OCI-LY7 (cell line): Measurements from ENCODE around the gene BEAN1. TPM values are rescaled to one million over a fixed set of nuclear protein-coding genes. Genes with fewer than 3 reads are reported as not detected.

ENCODE experiments used
- BruUV-seq: library from RNA; stranded (reverse); fragments of 400-500 nt; replicated peaks from 2 replicates; lab custom pipeline; 2021; lab: Mats Ljungman, UMichigan
- CTCF ChIA-PET: fragments of 300-600 bp; sonication (Branson Sonifier 250); formaldehyde crosslinking; loops from one replicate; lab custom pipeline; 2022; ENCODE audit warnings: antibody characterized with exemption; ENCODE audit not compliant: unreplicated experiment; lab: Charles Lee
- POLR2A ChIA-PET: fragments of 300-600 bp; sonication (Branson Sonifier 250); formaldehyde crosslinking; loops from one replicate; lab custom pipeline; 2022; ENCODE audit warnings: antibody characterized with exemption; lab: Charles Lee
- DNase-seq: peaks from one replicate; pipeline ENCODE4 v3.0.0-alpha.2; 2015; ENCODE audit warnings: low spot score
- H2AFZ ChIP-seq: fragments of 200-600 bp; sonication (generic), shearing (Covaris generic); 2 replicates; pipeline ENCODE4 v1.6.1; 2014; ENCODE audit warnings: mild to moderate bottlenecking, antibody characterized with exemption, low read length, moderate library complexity
- H3K27ac ChIP-seq: fragments of 200-600 bp; sonication (generic); 2 replicates; pipeline ENCODE4 v1.5.1; 2014; ENCODE audit warnings: mixed run types, low read depth, mild to moderate bottlenecking, moderate library complexity, low read length, inconsistent platforms; ENCODE audit not compliant: poor library complexity, severe bottlenecking
- H3K36me3 ChIP-seq: fragments of 200-600 bp; sonication (generic); 2 replicates; pipeline ENCODE4 v1.6.1; 2014; ENCODE audit warnings: mild to moderate bottlenecking, antibody characterized with exemption, low read length, moderate library complexity, mixed read lengths; ENCODE audit not compliant: insufficient read depth
- H3K4me1 ChIP-seq: fragments of 200-600 bp; sonication (generic); 2 replicates; pipeline ENCODE4 v1.5.1; 2014; ENCODE audit warnings: mild to moderate bottlenecking, low read length; ENCODE audit not compliant: insufficient read depth, poor library complexity, severe bottlenecking
- H3K4me2 ChIP-seq: fragments of 200-600 bp; sonication (generic); 2 replicates; pipeline ENCODE4 v1.6.1; 2014; ENCODE audit warnings: mild to moderate bottlenecking, low read length
- H3K4me3 ChIP-seq: fragments of 200-600 bp; sonication (generic); 2 replicates; pipeline ENCODE4 v1.5.1; 2014; ENCODE audit warnings: mild to moderate bottlenecking, low read depth, low read length; ENCODE audit not compliant: poor library complexity, severe bottlenecking
- H3K79me2 ChIP-seq: fragments of 200-600 bp; sonication (generic); 2 replicates; pipeline ENCODE4 v1.6.1; 2016; ENCODE audit warnings: low read depth, mild to moderate bottlenecking, low read length, moderate library complexity, mixed read lengths; ENCODE audit not compliant: insufficient read depth
- H3K9me2 ChIP-seq: fragments of 200-600 bp; sonication (generic); 2 replicates; pipeline ENCODE4 v1.6.1; 2016; ENCODE audit warnings: mild to moderate bottlenecking, low read length, mixed read lengths; ENCODE audit not compliant: insufficient read depth
- H3K9me3 ChIP-seq: fragments of 200-600 bp; sonication (generic); 2 replicates; pipeline ENCODE4 v1.6.1; 2014; ENCODE audit warnings: mild to moderate bottlenecking, mixed run types, low read length, mixed read lengths
- H4K20me1 ChIP-seq: fragments of 200-600 bp; sonication (generic); 2 replicates; pipeline ENCODE4 v1.6.1; 2014; ENCODE audit warnings: mild to moderate bottlenecking, antibody characterized with exemption, low read length, moderate library complexity, mixed read lengths; ENCODE audit not compliant: insufficient read depth
- CTCF ChIP-seq: fragments of 200-600 bp; sonication (generic); conservative IDR thresholded peaks from 2 replicates; pipeline ENCODE4 v1.5.1; 2014; ENCODE audit warnings: mild to moderate bottlenecking, antibody characterized with exemption, low read length, moderate library complexity, mixed read lengths
- EZH2phosphoT487 ChIP-seq: fragments of 200-600 bp; sonication (generic); IDR thresholded peaks from 2 replicates; pipeline ENCODE4 v1.6.1; 2018; ENCODE audit warnings: low read depth, borderline replicate concordance, mild to moderate bottlenecking, mixed run types, antibody characterized with exemption, low read length, moderate library complexity, mixed read lengths
- intact Hi-C: fragments of 100-400 bp; cut with micrococcal nuclease; formaldehyde crosslinking; loops from one replicate; pipeline ENCODE4 v1.10.0; 2022; ENCODE audit not compliant: unreplicated experiment
- total RNA-seq, 2 experiments: library from RNA; depleted of rRNA in 1 of 2; stranded (reverse); fragments of >200 nt in 1 of 2; shearing (Covaris generic) in 1 of 2; gene quantifications; 2 replicates each; pipeline ENCODE4 v1.2.3, GENCODE V29; 2014 to 2022

The BEAN1 gene
- total RNA-seq, 2 experiments from 2014 or later = 0.13 TPM; not detected in 1

GRCh38 chr16:66443269-66443652 is 16.2 kb downstream of the BEAN1 start:
- Histone ChIP-seq H3K9me2 (no peaks in the 10 kb centered on the region), H3K36me3 (no peaks in the 10 kb centered on the region), H4K20me1 (no peaks in the 10 kb centered on the region), H3K27ac (no peak overlapping the region), H3K4me2 (no peak overlapping the region), H3K79me2 (no peaks in the 10 kb centered on the region), H3K4me1 (no peaks in the 10 kb centered on the region), H3K9me3 (no peaks in the 10 kb centered on the region), H3K4me3 (no peak overlapping the region), H2AFZ (no peak overlapping the region)
- intact Hi-C loops = no loop called here
- no peak for TF ChIP-seq CTCF
- no peak for TF ChIP-seq EZH2phosphoT487
- no TSS peak for BruUV-seq
- no peak for DNase-seq
- ChIA-PET CTCF (interaction anchor here (0.6 to 0.7 kb wide), 2 partner anchors 12 to 86 kb away, joined by 3 read pairs; no protein-coding TSS in a partner anchor), POLR2A (interaction anchor here (0.6 kb wide), 1 partner anchor 79 kb away, joined by 3 read pairs; no protein-coding TSS in a partner anchor)

- BruUV-seq = no TSS peak
- H3K4me1 ChIP-seq = no peaks in the 10 kb centered on the region
- DNase-seq = no peak
- TF ChIP-seq CTCF = no peak
- no peak for TF ChIP-seq EZH2phosphoT487
- ChIA-PET CTCF (interaction anchor here (0.6 to 0.7 kb wide), 2 partner anchors 11 to 87 kb away, joined by 3 read pairs; no protein-coding TSS in a partner anchor), POLR2A (no interaction called here)
- intact Hi-C loops = no loop called here
- H3K9me2 ChIP-seq = no peaks in the 10 kb centered on the region
- no peak overlapping the region for H2AFZ ChIP-seq
- H3K36me3 ChIP-seq = no peaks in the 10 kb centered on the region
- H3K4me3 ChIP-seq = no peak overlapping the region
- H3K4me2 ChIP-seq = no peak overlapping the region
- no peaks in the 10 kb centered on the region for H4K20me1 ChIP-seq
- H3K27ac ChIP-seq = no peak overlapping the region
- no peaks in the 10 kb centered on the region for H3K9me3 ChIP-seq
- no peaks in the 10 kb centered on the region for H3K79me2 ChIP-seq
Observed at GRCh38 chr16:66444049-66444481, 17.0 kb downstream of the BEAN1 start.

- DNase-seq = no peak
- ChIA-PET POLR2A (interaction anchor here (0.5 to 1.6 kb wide), 2 partner anchors 9 to 62 kb away, joined by 3 to 6 read pairs; no protein-coding TSS in a partner anchor), CTCF (no interaction called here)
- no peaks in the 10 kb centered on the region for H3K9me3 ChIP-seq
- H3K9me2 ChIP-seq = no peaks in the 10 kb centered on the region
- H3K79me2 ChIP-seq = no peaks in the 10 kb centered on the region
- no TSS peak for BruUV-seq
- no peaks in the 10 kb centered on the region for H3K4me1 ChIP-seq
- H3K36me3 ChIP-seq = no peaks in the 10 kb centered on the region
- no peak overlapping the region for H2AFZ ChIP-seq
- TF ChIP-seq EZH2phosphoT487 (no peak), CTCF (no peak)
- H3K27ac ChIP-seq = no peak overlapping the region
- H4K20me1 ChIP-seq = no peaks in the 10 kb centered on the region
- H3K4me3 ChIP-seq = no peak overlapping the region
- H3K4me2 ChIP-seq = no peak overlapping the region
- intact Hi-C loops = no loop called here
Observed at GRCh38 chr16:66446737-66447136, 19.6 kb downstream of the BEAN1 start.
